SKM-1 (cell line): ENCODE data around the gene NRN1.
"Not testable (repeated sequence)": the region's sequence is repeated elsewhere in the genome, so short reads cannot be mapped to it uniquely, and the experiment has no call there.

Experiments used
- DNase-seq: peaks from one replicate; lab custom pipeline; 2025; ENCODE audit not compliant: unreplicated experiment; lab: John Stamatoyannopoulos, UW

Gene NRN1, protein sequence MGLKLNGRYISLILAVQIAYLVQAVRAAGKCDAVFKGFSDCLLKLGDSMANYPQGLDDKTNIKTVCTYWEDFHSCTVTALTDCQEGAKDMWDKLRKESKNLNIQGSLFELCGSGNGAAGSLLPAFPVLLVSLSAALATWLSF

GRCh38 chr6:6006428-6007365 lies at the start of gene NRN1:
NRN1 (minus strand) TSS chr6:6006925; CDS start chr6:6006749, 176 bp downstream.
- DNase-seq, result no peak

GRCh38 chr6:6052216-6052615 lies 45.5 kb upstream of the NRN1 start:
- DNase-seq, result no peak

DNA sequence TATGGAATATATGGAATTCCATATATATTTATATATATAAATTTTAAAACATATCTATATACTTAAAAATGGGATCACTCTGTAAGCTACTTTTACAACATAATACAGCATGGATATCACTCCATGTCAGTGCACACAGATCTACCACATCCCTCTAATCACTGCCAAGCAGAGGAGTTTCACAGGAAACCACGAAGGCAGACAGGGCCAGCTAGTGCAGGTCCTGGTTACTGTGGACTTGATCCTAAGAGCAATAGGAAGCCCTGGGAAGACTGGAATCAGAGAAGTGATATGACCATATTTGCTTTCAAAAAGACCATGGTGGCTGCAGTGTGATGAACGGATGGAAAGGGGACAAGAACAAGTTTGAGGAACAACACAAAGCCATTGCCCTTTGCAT lies 40.0 kb upstream of the NRN1 start:
- DNase-seq, result no peak

DNA sequence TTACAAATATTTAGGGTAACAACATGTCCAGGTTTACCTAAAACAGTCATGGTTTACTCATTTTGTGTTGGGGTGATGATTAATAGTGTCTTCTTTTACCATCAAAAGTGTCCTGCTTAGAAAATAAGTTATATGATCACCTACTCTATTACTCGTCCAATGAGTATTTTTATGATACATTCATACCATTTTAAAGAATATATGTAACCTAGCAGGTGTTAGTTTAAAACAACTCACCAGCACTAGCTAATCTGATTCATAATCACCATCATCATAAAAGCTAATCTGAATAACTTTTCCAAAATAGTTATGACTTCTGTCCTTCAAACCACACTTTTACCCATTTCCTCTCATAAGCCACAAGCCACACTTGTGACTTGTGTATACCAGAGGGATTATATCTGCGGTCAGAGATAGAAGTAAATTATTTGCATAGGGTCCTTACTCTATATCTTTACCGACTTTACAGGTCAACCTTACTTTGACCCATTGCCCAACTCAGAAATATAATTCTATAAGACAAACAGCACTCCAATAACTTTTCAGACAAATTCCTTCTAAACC lies 33.3 kb upstream of the NRN1 start:
- no peak for DNase-seq

- no peak for DNase-seq
Observed at GRCh38 chr6:6037179-6037578, 30.5 kb upstream of the NRN1 start.

DNA sequence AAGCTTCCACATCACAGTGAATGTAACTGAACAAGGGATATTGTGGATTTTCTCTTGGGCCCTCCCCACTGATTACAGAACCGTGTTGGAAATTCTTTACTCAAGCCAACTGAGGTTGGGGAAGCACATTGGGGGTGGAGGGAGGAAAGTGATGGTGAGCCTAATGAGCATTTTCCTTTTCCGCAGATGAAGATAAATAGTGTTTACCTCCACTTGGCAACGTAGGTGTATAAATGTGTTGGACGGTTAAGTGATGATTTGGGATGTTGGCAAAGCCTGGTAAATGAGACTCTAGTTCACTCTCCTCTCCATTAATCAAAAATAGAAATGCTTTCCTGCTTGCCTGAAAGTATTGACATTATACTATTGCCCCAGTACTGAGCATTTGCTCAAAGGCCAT lies 27.1 kb upstream of the NRN1 start:
- no peak for DNase-seq

- DNase-seq, result no peak
Observed at GRCh38 chr6:6026513-6027205, 19.9 kb upstream of the NRN1 start.

DNA sequence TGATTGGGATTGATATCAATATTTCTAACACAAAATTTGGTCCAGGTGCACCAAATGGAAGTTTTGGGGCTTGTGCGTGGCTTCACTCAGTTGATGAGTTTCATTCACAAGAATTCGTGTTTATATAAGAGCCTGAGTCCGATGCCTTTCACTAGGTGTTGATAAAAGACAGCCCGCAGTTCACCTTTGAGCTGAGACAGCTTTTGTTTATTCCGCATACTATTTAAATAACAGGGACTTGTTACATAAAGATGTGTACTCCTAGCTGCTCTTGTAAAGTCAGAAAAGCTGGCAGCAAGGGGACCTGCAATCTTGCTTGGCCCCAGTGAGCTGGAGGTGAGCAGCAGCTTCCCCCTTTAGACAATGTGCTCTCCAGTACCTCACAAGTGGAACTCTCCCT lies 19.0 kb upstream of the NRN1 start:
- DNase-seq, result no peak

- no peak for DNase-seq
Observed at GRCh38 chr6:6024220-6024619, 17.5 kb upstream of the NRN1 start.

- DNase-seq, result not testable (repeated sequence)
Observed at GRCh38 chr6:6022841-6023240, 16.1 kb upstream of the NRN1 start.

GRCh38 chr6:6008648-6009421 lies 2.1 kb upstream of the NRN1 start:
- no peak for DNase-seq

- DNase-seq, result no peak
Observed at GRCh38 chr6:6008089-6008647, 1.4 kb upstream of the NRN1 start.

DNA sequence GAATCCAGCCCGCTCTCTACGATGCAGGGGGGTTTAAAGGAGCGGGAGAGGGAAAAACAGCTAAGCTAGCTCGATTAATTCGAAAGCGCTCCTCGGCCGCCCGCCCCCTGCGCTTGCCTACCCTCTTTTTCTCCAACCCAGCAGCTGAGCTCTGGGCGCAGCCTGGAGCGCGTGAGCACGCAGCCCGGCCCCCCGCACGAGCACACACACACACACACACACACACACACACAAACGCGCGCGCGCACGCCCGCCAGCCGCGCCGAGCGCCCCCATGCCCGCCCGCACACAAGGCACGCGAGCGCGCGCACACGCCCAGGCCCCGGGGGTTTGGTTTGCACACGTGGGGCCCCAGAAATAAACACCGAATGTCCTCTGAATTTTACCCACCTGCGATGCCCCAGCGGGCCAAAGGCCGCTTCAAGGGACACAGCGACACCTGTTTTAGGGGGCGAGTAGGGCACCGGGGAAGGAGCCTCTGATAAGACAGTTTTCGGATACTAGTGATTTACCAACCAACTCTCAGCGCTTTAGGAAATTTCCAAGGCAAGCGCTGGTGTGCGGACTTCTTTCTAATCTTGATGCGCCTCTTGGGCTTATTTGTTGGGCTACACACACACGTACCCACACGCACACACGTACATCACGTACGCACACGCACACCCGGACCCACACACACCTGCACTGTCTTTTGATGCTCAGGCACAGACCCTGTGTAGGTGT lies 802 bp upstream of the NRN1 start:
- DNase-seq, result no peak

DNA sequence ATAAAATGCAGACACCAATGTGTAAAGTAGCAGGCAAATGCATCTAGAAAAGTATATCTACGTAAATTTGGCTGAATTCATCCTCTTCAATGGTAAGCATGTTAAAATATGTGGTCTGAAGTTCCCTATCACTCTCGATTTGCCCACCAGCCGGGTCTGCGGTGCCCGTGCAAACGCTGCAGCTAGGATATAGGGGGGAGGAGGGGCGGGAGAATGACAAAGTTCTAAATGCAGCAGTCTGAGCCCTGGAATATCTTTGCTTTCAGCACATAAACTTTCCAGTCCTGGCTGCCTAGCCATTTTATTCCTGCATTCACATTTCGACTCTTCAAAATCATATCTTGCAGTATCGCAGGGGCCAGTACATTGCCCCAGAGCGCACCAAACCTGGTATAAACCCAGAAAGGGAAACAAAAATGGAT lies 708 bp downstream of the NRN1 start:
- no peak for DNase-seq

DNA sequence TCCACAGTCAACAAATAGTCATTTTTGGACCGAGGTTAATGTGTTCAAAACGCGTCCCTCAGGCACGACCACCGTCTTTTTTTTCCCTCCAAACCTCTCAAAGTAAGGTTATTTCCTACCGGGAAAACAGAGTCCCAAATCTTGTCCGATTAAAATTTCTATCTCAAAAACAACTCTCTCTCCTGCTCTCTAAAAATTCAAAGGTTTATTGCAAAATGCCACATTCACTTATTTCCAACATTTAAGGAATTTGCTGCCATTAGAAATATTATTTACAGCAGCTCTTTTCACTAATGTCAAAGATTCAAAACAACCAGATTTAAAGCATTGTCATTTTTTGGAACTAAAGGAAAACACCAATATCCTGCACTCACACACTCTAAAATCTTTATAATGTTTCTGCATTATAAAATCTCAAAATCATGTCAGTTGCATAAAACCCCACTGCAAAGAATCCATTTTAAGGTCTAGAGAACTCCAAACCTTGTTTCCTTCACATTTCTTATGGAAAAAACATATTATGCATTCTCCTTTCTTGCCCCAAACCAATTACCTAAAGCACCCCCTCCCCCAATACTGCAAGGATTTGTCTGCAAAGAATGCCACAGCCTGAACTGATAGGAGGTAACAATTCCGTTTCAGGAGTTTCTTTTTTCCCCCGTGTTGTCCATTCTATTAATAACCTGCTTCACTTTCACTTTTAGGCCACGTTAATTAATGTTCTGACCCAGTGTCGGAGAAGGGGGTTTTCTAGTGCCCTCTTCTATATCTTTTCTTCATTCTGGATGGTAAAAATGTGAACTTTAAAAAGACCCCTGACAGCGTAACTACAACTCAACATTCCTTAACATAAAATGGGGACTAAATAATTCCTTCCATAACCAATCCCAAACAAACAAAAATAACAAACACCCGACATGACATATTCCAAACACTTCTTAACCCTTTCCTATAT lies 1.4 kb downstream of the NRN1 start:
- DNase-seq, result no peak

DNA sequence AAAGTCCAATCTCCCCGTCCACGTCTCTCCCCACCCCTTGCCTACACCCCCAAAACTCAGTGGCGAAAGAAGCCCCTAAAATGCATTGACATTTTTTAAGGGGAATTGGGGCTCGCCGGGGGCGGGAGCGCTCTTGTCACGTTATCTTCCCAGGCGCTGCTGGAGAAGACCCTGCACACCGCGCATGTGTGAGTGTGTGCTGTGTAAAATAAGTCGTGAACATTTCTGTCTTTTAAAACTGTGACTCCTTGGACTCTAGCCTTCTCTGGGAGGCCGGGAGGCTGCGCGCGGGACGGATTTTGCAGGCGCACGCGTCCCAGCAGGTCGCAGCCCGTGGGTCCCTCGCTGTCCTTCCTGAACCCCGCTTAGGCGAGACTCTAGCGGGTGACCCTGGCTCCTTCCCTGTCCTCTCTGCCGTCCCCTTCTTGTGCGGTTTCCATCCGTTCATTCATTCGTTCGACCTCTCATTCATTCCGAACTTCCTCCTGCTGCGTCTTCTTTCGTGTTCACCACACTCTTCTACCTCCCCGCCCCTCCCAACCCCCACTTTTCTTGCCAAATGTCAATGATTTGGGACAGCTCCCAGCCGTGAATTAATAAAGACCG lies 2.2 kb downstream of the NRN1 start:
- no peak for DNase-seq

DNA sequence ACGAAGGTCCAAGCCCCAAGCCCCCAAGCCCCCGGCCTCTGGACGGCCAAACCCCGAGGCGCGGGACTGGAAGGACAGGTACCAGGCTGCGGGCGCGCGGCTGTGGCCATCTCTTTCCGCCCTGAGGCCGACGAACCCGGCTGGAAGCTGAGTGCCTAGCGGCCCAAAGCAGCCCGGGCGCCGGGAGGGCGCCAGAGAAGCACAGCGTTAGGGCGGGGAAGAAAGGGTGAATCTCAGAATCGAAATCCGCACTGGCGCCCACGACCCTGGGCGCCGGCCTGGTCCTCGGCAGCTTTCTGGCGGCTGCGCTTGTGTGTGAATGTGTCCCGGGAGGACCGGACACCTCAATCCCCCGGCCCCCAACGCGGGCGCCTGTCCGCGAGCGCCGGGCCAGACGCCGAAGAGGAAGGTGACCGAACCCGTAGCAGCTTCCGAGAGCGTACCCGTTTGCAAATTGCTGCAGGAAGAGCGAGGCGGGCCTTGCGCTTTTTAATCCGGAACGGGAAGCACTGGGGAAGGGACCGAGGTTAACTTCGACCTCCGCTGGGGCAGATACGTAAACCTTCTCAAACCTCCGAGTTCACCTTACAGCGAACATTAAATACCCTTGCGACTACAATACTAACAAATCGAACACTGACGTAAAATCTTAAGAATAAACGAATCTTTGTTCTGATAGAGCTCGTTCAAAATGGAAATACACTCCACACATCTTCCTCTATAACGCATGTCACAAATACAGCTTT lies 2.9 kb downstream of the NRN1 start:
- no peak for DNase-seq
